Fibroblast of skin of right quadriceps (primary cell): ENCODE results near the gene MYT1.
A peak's percentile ranks its signal among the peaks of the same experiment; 100 is the strongest.

Experiments used
- DNase-seq: peaks from one replicate; pipeline ENCODE4 v3.0.0-alpha.2; 2013

Gene MYT1

DNA sequence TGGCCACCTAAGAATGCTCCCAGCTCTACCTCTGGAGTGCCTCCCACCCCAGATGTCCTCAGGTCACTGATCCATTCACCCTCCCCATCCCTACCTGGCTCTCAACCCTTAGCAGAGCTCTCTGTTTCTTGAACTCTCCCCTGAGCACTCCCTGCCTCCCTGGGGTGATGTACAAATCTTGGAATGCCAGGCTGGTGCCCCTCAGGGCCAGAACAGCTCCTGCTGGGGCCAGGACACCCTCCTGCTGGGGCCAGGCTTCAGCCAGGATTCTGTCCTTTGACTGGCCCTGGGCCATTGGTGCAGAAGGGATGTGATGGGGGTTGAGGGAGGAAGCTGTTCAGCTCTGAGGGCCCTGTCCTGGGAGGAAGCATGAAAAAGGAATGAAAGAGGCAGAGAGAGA is 30.0 kb downstream of the MYT1 start:
- DNase-seq, result no peak

DNA sequence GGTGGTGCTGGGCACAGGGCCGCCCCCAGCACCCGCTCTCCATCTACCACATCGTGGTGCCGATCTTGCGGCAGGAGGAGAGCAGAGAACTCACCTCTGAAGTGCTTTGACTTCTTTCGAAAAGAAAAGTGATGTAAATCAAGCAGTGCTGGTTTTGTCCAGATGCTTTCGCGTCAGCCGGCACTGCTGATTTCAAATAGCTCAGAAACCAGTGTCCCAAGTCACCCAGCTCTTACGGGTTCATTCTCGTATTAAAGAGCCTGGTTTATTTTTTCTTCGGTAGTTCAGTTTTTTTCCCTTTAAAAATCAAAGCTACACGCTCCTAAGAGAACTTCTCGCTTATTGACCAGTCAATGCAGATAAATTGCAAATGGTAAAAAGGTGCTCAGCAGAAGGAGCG is 32.1 kb downstream of the MYT1 start:
- DNase-seq, result no peak

DNA sequence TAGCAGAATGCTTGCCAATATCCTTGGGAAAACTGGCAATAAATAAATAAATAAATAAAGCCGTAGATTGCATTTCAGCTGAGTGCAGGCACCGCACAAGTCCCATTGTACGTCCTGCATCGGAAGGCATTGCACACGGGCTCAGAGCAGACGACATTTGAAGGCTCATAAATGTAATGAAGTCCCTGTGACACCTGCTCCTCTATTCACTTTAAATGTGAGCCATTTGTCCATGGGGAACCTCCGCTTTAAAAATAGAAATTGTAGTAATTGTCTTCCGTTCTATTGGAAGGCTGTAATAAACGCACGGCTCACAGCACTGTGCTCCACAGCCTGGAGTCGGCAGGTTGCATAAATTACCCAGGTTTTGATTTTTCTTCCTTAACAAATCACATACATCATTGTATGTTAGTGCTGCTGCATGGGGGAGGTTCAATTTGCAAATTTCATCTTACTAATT is 32.6 kb downstream of the MYT1 start:
- DNase-seq, result no peak

DNA sequence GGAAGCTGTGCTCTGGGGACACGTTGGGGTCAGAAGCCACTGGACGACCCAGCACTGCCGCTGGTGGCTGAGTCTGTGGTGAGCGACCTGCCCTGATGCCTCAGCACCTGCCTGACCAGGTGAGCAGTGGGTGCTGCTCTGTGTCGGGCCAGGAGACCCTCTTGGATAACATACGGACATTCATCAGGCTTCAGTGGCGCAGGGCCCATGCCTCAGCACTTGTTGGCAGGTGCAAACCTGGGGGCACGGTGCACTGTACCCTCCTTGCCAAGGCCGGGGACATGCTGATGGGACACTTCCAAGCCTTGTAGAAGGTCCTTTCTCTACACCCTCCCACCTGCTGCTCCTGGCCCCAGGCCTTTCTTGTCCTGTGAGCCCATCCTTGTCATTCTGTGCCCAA is 34.1 kb downstream of the MYT1 start:
- no peak for DNase-seq

DNA sequence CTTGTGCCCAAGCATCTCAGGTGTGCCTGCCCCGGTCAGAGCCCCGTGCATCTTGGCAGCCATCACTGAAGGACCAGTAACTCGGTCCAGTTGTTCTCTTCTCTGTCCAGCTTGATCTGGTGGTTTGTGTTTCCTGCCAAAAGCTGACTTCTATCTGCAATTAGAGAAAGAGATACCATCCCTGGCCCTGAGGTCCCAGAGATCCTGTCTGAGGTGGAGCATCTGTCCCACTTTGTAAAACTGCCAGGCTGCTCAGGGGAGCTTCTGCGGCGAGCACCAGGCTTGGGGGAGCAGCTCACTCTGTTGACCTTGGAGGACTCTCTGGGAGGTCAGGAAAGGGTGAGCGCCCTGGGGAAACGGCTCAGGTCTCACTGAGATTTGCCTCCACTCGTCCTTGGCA is 35.1 kb downstream of the MYT1 start:
- no peak for DNase-seq

DNA sequence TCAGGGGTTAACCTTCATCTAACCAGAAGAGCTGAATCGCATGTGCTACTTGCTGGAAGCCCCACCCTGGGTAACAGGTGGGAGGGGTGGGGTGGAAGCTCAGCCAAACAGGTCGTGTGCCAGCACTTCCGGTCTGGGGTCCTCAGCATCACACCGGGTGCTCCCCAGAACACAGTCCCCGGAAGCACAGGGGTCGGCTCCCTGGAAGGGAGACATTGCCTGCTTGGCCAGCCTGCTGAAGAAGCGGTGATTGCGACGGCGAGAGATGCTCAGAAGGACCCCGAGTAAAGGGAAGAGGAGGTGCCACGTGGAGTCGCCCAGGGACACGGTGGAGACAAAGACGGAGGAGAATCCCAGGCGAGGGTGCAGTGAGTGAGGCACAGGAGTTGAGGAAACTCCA is 36.5 kb downstream of the MYT1 start:
- no peak for DNase-seq

DNA sequence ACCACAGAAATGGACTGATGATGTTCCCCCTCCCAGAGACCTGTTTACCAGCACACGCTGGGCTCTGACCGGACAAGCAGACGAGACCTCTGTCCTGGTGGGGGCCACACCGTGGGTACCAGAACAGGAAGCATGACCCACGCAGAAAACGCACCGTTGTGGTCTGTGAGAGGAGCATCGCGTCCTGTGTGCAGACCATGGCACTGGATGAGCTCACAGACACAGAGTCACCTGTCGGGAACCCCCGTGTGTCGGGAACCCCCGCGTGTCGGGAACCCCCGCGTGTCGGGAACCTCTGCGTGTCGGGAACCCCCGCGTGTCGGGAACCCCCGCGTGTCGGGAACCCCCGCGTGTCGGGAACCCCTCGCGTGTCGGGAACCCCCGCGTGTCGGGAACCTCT is 37.4 kb downstream of the MYT1 start:
- DNase-seq, result no peak

DNA sequence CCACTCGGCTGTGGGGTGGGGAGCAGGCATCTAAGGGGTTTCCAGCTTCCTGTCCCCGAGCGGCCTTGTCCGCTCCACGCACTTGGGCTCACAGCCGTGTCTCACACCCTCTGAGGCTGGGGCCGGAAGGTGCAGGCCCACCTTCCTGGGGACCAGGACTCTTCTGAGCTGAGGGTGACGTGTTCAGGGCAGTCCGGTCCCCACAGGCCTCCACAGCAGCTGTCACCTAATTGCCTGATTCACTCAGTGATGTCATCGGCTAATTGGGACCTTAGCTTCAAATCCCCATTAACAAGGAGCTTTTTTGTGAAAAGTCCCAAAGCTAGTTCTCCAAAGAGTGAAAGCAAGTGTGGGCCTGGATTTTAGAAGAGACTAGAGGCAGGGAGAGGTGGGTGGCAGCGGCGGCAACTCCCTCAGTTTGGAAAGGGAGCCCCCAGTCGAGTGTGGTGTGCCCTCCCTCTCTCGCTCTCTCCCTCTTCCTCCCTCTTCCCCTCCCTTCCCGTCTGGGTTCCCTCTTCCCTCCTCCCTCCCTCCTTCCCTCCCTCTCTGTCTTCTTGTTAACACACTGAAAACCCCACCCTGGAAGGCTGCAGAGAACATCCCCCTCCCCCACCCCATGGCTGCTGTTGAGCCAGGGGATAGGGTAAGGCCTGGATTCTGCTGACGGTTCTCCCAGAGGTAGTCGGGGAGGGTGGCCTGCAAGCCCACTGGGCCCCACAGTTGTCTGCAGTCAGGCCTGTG is 39.0 kb downstream of the MYT1 start:
- peak; percentile 9 for DNase-seq

DNA sequence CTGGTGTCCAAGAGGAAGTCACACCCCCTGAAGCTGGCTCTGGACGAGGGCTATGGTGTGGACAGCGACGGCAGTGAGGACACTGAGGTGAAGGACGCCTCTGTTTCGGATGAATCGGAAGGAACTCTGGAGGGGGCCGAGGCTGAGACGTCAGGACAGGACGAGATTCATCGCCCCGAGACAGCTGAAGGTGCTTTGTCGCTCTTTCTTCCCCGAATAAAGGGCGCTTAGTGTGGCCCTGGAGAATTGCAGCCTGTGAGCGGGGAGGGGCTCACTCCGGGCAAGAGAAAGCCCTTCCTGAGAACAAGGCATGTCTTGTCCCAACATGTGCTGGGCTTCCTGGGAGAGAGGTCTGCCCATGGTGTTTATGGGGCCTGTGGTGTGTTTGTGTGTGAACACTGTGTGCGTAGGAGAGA is 41.4 kb downstream of the MYT1 start:
- DNase-seq, result no peak

DNA sequence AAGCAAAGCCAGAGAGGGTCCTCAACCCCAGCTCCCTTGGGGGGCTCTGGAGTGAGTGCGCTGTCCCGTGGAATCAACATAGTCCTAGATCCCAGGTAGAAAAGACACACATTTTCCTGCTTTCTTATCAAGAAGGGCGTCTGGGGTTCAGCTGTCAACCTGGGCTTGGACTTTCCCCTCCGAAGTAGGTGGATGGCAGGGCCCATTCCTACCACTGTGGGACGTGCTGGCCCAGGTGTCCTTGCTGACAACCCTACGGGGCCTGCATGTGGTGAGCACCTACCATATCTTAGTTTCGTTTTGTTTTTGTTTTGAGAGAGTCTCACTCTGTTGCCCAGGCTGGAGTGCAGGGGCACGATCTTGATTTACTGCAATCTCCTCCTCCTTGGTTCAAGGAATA is 42.4 kb downstream of the MYT1 start:
- no peak for DNase-seq

DNA sequence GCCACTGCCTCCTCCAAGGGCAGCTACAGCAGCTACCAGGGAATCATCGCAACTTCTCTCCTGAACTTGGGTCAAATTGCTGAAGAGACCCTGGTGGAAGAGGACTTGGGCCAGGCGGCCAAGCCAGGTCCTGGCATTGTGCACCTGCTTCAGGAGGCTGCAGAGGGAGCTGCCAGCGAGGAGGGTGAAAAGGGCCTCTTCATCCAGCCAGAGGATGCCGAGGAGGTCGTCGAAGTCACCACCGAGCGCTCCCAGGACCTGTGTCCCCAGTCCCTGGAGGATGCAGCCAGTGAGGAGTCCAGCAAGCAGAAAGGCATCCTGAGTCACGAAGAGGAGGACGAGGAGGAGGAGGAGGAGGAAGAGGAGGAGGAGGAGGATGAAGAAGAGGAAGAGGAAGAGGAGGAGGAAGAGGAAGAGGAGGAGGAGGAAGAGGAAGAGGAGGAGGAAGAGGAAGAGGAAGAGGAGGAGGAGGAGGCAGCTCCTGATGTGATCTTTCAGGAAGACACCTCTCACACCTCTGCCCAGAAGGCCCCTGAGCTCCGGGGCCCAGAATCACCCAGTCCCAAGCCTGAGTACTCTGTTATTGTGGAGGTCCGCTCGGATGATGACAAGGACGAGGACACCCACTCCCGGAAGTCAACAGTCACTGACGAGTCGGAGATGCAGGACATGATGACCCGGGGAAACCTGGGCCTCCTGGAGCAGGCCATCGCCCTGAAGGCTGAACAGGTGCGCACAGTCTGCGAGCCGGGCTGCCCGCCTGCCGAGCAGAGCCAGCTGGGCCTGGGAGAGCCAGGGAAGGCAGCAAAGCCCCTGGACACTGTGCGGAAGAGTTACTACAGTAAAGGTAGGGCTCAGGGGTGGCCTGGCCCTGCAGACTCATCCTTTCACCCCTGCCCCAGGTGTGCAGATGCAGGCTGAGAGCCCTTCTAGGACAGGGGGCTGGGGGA is 43.7 kb downstream of the MYT1 start:
- no peak for DNase-seq

DNA sequence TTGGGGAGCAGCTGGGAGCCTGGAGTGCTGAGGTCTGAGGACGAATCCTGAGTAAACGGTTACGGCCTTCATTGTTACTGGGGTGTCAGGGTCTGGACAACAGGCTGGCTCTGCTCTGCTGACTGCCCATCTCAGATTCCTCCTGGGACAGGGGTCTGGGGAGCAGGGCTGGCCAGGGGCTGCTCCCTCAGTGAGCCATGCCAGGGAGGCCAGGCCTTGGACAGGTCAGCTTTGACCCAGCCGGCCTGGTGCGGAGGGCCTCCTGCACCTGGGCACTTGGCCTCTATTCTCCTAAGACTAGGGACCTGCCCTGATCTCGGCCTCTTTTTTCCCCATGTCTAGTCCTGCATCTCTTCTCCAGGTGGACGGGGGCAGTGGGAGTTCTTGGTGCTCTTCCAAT is 44.9 kb downstream of the MYT1 start:
- no peak for DNase-seq

DNA sequence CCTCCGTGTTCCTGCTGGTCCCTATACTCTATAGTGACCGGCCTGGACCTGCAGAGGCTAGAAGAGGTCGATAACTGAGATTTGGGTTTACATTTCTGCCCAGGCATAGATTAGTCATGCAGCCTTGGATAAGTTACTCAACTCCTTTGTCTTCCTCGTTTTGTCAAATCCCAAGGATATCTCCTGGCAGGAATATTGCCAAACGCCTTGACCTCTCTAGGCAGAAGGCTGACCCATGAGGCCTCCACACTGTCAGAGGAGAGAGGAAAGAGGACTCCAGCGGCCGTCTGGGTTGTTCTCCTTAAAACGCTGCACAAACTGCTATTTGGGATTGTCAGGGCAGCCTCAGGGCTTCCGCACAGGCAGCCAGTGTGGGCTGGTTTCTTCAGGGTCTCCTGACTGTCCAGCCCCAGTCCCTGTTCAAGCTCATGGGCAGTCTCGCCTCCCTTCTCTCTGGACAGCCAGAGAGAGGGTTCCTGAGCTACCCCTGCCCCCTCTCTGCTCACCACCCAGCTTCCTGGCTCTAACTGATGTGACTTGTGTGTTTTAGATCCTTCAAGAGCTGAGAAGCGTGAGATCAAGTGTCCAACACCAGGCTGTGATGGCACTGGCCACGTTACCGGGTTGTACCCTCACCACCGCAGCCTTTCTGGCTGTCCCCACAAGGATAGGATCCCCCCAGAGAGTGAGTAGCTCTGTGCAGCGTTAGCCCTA is 46.6 kb downstream of the MYT1 start:
- DNase-seq, result no peak

DNA sequence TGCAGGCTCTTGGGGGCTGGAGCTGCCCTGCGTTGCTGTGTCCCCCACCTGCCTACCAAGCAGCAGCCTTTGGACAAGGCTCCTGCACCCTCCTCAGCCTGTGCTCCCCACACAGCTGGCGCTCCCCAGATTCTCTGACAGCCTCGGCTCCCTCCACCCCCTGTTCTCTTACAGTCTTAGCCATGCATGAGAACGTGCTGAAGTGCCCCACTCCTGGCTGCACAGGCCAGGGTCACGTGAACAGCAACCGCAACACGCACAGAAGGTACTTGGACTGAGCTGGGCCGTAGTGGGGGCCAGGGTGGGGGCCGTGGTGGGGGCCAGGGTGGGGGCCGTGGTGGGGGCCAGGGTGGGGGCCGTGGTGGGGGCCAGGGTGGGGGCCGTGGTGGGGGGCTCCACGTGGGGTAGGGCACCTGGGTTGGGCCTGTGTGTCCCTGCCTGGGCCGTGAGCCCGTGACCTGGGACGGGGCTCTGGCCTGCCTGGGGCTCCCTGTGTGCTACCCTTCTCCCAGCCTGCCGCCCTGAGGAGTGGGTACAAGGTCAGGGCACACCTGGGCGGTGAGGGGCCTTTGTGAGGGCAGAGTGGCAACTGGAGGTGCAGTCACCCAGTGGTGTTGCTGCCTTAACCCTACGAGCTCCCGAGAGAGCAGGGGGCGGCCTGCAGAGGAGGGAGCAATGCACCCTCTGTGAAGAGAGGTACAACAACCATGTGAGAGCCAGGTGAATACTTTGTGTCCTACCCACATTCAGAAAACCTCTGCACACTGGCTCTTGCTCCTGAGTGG is 47.8 kb downstream of the MYT1 start:
- DNase-seq, result no peak

DNA sequence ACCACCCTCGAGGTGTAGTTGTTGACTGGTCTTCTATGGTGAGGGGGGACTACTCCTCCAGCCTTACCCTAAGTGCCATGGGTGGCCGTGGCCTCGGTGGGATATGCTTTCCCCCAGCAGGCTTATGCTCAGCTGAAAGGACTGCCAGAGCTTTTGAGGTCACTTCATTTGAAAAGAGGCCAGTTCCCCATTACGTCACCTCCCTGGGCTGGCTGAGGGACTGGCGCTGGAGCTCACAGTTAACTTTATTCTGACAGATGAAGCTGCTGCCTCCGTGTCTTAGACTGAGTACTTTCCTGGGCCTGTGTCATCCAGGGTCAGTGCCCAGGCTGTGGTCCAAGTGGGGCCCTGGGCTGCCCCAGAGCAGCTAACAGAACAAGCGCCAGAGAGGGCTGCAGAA is 48.5 kb downstream of the MYT1 start:
- peak; percentile 14 for DNase-seq

DNA sequence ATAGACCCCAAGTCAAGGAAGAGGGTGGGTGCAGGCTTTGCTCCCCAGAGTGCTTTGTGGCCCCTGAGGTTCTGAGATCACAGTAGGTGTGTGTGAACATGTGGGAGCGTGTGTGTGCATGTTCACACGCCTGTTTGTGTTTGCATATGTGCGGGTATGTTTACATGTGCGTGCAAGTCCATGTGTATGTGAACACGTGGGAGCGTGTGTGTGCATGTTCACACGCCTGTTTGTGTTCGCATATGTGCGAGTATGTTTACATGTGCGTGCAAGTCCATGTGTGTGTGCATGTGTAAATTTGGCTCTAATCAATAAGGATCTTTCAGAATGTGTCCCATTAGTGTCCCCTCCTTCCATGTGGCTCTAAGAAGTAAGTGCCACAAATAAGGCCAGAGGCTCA is 49.9 kb downstream of the MYT1 start:
- no peak for DNase-seq

DNA sequence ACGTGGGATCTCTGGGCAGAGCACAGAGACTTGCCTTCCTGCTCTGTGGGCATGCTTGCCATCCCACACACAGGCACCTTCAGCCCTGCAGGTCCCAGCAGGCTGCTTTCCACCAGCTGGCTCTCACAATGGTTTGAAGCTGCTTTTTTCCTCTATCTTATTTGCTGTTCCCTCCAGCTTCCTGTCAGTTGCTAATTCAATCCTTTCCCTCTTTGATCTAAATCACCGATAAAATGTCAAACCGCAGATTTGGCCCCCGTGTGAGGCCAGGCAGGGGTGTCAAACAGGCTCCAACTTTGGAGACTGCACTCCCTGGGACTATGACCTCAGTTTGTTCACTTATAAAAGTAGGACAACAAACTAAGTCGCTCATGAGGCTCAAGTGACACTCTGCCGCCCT is 50.7 kb downstream of the MYT1 start:
- no peak for DNase-seq

DNA sequence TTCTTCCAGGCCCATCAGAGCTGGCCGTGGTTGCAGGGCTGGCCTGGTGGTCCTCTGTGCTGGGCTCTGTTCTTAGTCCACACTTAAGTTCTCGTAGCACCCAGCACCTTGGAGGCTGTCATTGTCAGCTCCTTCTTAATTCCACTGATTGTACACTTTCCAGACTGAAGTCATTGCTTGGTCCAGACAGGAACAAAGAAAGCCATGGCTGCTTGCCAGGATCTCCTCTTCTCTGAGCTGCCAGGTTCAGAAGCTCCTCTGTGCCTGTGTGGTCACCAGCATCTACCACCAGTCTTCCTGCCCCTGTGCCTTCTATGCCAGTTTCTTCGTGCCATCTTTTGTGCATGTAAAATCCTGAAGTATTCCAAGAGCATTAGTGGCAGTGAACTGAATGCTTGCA is 51.8 kb downstream of the MYT1 start:
- no peak for DNase-seq

DNA sequence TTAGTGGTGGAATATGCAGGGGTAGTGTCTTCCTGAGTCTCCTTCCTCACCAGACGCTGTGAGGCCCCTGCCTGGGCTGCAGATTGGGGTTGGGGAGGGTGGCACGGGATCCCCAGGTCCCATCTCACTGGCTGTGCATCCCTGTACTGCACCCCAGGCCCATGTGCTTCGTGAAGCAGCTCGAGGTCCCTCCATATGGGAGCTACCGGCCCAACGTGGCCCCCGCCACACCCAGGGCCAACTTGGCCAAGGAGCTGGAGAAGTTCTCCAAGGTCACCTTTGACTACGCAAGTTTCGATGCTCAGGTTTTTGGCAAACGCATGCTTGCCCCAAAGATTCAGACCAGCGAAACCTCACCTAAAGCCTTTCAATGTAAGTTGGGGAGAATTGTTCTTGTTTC is 52.7 kb downstream of the MYT1 start:
- no peak for DNase-seq

DNA sequence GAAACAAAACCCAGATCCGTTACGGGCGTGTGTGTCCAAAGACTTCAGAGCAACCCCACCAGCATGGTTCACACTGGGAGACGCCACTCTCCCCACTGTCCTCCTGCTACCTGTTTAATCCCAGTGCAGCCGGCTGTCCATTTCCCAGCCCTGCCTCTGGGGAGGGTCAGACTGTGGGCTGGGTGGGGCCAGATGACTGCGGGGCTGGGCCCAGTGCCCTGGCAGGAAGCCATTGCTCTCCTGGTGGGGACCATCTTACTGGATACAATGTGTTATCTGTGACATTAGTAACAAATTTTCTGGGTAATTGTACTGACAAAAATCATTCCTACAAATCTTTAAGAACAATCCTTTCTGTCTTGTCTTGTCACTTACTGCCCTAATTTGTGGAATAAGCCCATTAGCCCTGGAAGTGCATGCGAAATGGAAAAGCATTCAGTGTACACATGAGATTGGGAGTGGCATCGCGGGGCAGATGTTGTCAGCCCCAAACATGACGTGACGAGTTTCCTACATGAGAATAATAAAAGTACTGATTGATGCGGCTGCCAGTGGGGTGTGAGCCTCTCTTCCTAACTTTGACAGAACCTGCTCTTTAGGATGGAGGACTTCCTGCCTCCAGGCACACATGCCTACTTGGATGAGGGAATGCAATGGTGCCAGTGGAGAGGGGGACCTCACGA is 53.4 kb downstream of the MYT1 start:
- no peak for DNase-seq

DNA sequence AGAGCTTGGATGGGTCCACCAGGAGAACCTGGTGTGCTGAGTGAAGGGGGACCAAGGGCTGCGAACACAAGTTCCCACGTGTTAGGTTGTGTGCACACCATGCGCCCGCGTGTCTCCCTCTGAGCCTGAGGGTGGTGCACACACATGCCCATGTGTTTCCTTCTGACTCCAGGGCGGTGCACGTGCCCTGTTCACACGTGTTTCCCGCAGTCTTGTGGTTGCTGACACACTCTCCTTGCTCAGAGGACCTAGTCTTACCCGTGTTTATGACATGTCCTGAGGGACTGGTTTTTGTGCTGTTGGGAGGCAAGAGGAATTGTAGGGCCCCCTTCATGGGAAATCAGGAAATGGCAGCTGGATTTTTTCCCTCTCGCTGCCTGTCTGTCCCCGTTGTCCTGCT is 55.0 kb downstream of the MYT1 start:
- DNase-seq, result peak; percentile 22

DNA sequence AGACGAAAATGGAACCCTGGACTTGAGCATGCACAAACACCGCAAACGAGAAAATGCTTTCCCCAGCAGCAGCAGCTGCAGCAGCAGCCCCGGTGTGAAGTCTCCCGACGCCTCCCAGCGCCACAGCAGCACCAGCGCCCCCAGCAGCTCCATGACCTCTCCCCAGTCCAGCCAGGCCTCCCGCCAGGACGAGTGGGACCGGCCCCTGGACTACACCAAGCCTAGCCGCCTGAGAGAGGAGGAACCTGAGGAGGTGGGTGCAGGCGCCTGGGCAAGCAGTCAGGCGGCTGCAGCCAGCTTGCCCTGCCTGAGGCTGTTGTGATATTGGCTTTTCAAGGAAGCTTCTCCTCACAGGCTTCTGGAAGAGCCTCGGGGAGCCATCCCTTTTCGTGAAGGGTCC is 55.5 kb downstream of the MYT1 start:
- DNase-seq, result no peak
